ENCODE results near the gene EIF4G3.
"Not testable (repeated sequence)": the region's sequence is repeated elsewhere in the genome, so short reads cannot be mapped to it uniquely, and the experiment has no call there.

EIF4G3 gene

DNA sequence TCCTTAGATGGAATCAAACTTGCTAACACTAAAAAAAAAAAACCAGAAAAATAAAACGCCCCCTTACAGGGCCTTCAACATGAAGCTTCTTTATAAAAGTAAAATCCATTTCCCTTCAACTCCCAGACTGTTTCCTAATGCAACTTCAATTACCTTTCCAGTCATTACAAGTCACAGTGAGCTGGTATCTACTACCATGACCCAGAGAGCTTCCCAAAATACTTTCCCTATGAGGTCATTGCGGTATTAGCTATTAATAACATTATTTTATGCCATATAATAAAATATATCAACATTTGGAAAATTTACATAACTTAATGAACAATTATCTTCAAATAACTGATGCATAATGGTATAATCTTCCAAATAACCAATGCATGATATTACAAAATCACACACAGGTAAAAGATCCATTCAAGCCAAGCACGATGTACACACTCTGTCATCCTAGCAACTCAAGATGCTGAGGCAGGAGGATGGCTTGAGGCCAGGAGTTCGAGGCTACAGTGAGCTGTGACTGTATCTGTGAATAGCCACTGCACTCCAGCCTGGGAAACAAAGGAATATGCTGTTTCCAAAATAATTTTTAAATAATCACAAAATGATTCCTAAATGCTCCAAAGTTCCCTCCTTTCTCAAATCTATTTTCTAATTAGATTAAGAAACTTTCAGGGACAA is 24.1 kb downstream of the EIF4G3 start:
- no peak for DNase-seq

GRCh38 chr1:21149855-21150432 is 26.8 kb downstream of the EIF4G3 start:
- no peak for DNase-seq

DNA sequence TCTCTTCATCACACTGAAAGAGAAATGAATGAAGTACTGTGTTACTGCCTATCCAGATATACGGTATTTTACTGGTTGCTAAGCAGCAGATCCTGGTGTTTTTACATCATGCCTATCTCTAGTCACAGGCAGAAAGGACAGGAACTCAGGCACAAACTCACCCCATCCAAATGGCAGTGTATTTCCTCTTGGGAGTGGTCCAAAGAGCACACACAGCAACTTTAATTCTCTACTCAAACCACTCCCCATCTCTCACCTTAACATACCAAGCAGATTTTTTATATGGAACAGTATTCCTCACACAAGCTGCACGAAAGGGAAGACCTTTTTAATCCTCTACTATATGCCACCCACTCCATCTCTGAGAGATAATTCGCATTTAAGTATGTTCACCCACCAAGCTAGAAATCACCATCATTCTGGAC is 27.3 kb downstream of the EIF4G3 start:
- DNase-seq = no peak

DNA sequence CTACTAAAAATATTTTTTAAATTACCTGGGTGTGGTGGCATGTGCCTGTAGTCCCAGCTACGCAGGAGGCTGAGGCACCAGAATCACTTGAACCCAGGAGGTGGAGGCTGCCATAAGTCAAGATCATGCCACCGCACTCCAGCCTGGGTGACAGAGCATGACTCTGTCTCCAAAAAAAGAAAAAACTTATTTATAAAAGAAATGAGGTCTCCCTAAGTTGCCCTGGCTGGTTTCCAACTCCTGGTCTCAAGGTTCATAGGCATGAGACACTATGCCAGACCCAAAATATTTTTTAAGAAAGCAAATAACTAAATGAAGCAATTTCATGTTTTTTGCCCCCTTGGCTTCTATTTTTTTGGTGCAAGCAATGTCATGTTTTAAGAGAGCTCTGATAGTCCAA is 32.9 kb downstream of the EIF4G3 start:
- no peak for DNase-seq

DNA sequence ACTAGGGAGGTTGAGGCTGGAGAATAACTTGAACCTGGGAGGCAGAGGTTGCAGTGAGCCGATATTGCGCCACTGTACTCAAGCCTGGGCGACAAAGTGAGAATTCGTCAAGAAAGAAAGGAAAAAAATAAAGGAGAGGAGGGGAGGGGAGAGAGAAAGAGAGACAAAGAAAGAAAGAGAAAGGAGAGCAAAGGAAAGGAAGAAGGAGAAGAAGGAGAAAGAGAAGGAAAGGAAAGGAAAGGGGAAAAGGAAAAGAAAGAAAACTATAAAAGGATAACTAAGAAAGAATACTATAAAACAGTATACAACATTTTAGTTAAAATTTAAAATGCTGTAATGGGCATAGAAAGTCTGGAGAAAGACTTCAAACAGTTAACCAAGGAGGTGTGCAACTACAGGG is 33.6 kb downstream of the EIF4G3 start:
- no peak for DNase-seq

DNA sequence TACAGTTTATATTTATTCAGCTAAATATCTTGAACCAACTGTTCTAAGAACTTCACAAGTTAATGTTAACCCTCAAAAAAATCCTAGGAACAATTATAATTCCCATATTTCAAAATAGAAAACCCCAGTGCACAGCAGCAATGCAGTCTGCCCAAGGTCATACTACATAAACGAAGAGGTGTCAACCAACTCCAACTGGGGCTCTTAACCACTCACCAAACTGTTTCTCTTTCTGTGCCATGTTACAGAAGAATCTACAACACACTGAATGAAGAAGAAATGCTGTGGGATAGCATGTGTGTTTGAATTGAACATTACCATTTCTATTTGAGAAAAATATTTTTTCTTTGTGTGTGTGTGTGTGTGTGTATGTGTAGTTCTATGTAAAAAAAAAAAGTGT is 35.7 kb downstream of the EIF4G3 start:
- DNase-seq = no peak

DNA sequence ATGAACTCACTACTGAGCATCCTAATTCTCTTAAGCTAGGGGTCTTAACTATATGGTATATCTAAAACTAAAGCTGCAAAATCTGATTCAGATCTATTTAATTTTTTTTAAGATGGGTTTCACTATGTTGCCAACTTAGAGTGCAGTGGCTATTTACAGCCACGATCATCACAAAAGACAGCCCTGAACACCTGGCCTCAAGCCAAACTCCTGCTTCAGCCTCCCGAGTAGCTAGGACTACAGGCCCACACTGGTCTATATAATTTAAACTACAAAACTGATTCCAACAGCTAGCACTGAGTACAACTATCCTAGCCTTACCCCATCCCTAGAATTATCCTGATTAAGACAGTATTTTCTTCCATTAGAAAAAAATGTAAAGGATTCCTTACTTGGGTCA is 37.1 kb downstream of the EIF4G3 start:
- no peak for DNase-seq

DNA sequence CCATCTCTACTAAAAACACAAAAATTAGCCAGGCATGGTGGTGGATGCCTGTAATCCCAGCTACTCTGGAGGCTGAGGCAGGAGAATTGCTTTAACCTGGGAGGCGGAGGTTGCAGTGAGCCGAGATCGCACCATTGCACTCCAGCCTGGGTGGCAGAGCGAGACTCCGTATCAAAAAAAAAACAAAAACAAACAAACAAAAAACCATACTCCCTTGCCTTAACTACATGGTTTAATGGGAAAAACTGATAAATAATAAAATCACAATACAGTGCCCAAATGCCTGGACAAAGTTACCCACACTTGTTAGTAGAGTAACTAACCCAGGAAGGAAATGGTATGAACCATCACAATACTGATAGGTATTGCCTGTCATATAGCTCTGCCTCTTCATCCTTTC is 40.4 kb downstream of the EIF4G3 start:
- DNase-seq = not testable (repeated sequence)

- no peak for DNase-seq
These were observed 45.5 kb downstream of the EIF4G3 start for GRCh38 chr1:21131200-21131599.

DNA sequence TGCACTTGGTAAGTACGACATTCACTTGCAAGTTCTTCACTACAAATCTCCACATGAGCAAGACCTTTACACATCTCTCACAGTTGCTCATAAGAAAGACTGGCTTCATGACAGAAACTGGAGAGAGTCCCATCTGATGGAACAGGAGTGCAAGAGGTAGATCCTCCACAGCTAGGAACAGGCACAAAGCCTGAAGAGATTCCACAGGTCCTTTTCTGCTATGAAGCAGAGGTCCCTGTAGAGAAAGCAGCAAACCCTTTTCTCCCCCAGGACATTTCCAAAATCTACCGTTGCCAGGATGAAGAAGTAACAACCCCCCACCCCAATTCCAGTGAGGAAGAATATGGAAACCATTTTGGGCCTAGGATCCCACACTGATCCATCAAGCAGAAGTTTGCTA is 47.3 kb downstream of the EIF4G3 start:
- DNase-seq = no peak

DNA sequence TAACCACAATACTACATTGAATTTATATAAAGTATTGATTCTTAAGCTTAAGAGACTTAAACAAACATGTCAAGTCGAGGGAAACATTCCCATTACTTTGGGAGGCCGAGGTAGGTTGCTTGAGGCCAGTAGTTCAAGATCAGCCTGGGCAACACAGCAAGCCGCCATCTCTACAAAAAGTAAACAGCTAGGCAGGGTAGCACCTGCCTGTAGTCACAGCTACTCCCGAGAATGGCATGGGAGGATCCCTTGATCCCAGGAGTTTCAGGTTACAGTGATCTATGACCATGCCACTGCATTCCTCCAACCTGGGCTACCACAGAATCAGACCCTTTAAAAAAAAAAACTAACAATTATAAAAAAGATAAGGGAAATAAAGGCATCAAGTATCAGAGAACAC is 50.4 kb downstream of the EIF4G3 start:
- DNase-seq = no peak

GRCh38 chr1:21124846-21125245 is 51.9 kb downstream of the EIF4G3 start:
- no peak for DNase-seq

- DNase-seq = no peak
These were observed 53.3 kb downstream of the EIF4G3 start for GRCh38 chr1:21123287-21123948.

DNA sequence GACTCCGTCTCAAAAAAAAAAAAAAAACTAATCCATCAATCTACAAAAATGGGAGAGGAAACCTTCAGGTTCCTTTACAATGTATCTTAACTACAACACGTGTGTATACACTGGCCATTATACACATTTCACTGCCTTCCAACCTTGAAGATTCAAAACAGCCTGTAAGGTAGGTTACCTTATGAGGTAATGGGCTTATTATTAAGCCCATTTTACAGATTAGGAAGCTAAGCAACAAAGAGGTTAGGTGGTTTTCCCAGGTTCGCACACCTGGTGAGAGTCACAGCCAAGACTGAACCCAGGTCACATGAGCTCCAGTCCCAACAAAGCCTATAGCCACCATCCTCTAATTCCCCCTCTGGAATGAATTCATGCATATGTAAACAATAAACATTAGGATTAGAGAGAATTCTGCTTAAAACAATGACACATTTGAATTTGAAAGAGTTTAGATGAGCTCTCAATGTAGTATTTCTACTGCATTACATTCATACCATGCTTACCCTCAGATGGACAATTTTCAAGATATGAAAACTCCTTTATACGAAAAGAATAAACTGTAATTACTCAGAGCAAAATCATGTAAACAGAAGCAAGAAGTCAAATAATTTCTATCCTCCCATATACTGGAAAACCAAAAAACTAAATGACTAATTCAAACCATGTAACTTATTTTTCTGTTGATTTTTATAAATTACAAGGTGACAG is 54.8 kb downstream of the EIF4G3 start:
- DNase-seq = no peak

- DNase-seq = no peak
These were observed 58.5 kb downstream of the EIF4G3 start for GRCh38 chr1:21118167-21118566.

DNA sequence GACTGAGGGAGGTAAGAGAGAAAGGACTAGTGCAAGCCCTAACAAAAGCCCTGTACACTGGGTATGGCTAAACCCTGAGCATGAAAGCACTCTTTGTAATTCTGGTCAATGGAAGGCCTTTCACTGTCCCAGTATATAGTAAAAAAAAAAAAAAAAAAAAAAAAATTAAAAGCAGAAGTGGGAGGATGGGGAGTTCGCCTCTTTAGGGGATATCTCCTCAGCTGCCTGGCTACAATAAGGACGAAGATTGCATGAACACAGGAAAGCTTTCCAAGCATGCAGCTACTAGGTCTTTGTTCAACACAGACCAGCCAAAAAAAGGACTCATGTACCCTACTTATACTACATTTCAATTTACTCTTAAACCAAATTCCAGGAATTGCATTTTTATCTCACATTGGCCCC is 59.1 kb downstream of the EIF4G3 start:
- no peak for DNase-seq

DNA sequence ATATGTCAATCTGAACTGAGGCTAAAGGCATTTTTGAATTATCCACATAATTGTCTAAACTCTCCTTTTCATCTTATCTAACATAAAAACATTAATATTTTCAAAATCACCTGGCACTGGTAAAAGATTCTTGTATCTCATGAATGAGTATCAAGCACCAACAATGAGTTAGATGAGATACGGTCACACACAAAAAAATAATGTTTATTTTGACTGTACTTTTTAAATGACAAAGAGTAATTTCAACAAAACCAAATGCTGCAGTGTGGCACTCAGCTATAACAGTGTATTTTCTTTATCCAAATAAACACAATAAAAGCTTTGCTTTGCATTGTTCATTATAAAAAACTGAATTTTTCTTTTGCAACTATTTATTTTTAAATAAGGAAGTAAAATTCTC is 59.5 kb downstream of the EIF4G3 start:
- no peak for DNase-seq

DNA sequence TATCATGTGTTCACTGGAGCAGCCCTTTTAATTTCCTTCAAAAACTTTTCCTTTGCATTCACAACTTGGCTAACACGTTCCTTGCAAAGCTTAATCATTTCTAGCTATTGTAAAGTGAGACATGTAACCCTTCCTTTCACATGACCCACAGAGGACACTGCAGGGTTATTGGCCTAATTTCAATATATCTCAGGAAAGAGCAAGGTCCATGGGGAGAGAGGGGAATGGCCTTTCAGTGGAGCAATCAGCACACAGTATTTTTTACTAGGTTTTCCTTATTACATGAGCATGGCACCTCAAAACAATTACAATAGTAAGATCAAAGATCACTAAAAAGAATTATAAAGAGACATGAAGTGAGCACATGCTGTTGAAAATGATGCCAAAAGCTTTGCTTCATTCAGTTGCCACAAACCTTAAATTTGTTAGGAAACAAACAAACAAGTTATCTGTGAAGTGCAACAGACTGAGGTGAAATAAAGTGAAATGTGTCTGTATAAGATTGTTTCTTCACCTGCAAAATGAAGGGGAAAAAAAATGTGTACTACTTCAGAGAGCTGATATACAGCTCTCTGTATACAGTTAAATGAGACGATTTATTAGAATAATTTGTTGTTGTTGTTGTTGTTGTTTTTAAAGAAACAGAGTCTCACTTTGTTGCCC is 61.5 kb downstream of the EIF4G3 start:
- DNase-seq = no peak

DNA sequence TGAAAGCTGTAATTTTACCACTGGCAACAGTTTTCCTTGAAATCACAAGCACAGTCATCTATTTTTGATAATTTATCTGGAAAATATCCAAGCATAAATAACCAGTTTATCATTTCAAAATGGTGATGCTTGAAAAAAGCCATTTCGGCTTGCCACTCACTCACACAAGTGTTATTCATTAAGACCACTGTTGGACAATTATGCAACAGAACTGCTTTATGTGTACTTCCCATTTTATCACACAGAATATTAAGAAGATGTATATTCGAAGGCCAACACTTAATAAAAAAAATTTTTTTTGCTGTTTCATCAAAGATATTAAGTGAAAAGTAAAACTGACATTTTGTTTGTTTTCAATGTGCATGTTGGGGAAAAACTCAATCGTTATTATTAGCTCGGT is 62.3 kb downstream of the EIF4G3 start:
- no peak for DNase-seq

GRCh38 chr1:21110163-21110562 is 66.5 kb downstream of the EIF4G3 start:
- DNase-seq = no peak

- DNase-seq = no peak
These were observed 70.0 kb downstream of the EIF4G3 start for GRCh38 chr1:21106709-21107108.

- DNase-seq = no peak
These were observed 70.5 kb downstream of the EIF4G3 start for GRCh38 chr1:21106238-21106637.

DNA sequence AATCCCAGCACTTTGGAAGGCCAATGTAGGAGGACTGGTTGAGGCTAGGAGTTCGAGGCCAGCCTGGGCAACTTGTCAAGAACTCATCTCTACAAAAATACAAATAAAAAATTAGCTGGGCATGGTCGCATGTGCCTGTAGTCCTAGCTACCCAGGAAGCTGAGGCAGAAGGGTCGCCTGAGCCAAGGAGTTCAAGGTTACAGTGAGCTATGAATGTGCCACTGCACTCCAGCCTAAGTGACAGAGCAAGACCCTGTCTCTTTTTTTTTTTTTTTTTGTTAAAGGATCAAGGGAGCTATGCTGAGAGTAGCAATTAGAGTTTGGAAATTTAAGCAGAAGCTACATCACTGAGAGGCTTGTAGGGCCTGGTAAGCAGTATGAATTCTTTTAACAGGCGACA is 70.9 kb downstream of the EIF4G3 start:
- DNase-seq = no peak
